HS-5 (cell line): Measurements from ENCODE around the gene ARHGAP15.

Source experiments
- DNase-seq: peaks from one replicate; pipeline ENCODE4 v3.0.0-alpha.2; 2012; ENCODE audit warnings: low read depth

Gene ARHGAP15

DNA sequence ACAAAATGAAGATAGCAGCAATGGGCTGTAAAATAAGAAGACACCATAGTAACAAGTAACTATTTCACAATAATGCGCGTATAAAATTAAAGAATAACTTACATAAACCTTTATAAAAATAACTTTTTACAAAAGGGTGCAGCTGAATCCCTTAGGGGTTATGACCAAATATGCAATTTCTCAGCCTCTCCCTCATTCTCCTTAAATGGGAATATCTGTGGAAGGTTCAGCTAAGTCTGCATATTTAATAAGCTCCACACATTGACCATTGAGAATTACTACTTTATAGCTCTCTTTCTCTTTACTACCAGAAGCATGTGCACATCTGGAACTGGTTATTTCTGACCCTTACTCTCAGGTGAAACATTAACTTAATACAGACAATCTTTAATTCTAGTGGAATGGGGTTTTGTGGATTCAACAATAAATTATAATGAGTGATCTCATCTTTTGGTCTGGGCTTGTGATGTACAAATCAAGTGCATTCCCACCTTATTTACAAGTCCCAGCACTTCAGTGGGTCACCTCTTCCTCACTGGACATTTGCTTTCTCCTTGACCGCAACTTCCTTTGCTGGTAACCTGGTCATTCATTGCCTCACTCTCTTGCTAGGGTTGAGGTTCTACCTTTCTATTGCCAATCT lies 15.7 kb downstream of the ARHGAP15 start:
- DNase-seq = no peak

DNA sequence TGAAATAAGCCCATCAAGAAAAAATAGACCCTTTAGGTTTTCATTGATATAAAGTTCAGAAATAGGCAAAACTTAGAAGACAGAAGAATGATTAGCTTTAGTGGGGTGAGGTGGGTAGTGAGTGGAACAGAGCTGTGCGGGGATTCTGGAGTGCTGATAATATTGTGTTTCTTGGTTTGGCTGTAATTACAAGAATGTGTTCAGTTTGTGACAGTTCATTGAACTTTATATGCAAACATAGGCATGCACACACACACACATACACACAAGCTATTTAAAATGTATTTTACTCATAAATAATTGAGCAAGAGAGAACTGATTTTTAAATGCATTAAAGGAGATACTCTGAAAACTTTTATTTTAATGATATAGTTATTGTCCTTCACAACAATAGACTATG lies 17.1 kb downstream of the ARHGAP15 start:
- no peak for DNase-seq

DNA sequence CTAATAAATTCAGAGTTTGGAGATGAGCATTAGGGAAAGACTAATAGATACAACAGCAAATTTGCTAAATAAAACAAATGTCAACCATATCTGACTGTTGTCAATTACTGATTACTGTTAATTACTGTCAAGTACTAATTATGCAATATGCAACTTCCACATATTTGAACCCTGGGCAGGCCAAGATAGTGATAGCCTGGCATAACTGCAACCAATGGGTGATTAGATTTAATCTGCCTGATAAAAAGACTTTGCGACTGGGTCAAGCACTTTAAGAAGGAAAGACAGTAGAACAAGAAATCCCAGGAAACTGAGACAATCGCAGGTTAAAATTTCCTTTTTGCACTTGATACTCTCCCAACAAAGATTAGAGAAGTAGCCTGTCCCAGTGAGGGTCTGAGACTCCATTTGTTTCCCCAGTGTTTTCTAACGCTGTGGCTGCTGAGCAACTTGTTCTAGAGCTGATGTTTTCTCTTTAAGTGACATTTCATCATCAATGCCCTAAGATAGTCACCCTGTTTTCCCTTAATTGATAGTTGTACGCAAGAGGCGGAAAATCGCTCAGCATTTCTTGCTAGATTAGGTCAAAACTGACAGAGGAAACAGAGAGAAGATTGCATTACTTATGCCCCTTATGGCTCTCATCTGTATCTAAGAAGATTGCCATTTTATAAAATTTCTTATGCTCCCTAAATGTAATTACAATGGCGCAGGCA lies 17.8 kb downstream of the ARHGAP15 start:
- DNase-seq = no peak

DNA sequence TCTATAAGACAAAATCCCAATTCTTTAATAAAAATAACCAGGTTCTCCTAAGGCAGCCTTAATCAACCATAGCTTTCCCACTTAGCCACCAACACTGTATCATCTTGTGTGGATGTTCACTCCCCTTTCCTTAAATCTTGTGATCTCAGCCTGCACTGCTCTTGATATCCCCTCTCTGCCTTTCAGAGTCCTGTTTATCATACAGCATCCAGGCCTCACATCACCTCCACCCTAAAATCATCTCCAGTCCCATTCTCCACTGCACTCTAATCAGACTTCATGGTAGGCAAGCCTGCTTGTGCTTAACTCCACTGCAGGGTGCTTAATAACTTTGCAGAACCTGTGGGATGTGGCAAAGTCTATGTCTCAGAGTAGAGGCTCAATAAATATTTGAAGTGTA lies 18.8 kb downstream of the ARHGAP15 start:
- DNase-seq = no peak

DNA sequence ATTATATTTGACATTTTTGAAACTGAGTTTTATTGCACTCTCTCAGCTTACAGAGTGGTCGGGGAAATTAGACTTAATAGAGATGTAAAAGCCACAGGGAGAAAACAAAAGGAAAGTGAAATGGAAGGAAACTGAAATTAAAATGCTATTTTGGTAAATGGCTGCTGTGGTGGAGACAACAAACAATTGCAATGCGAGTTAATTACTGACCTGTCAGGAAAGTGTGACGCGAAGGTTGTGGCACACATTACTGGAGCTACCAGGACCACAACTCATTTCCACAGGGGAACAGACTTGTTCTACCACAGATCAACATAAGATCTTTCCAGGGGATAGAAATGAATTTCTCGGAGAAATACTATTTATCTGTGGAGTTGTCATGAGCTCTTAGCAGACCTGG lies 19.5 kb downstream of the ARHGAP15 start:
- no peak for DNase-seq

DNA sequence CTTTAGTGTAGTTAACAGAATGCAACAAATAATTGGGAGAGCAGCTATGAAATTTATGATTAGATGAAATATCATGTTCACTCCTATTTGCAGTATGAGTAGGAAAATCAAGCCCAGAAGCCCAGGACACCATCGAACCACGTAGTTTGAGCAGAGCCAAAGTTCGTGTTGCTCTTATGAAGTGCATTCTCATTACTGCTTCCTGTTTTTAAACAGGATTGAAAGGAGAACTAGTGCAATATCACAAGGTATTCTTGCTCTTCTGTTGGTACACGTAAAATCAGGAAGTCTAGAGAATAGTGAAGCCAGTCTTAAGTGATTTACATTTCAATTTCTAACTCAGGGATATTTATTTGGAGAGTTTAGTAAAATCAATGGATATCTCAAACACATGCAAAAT lies 21.1 kb downstream of the ARHGAP15 start:
- no peak for DNase-seq

DNA sequence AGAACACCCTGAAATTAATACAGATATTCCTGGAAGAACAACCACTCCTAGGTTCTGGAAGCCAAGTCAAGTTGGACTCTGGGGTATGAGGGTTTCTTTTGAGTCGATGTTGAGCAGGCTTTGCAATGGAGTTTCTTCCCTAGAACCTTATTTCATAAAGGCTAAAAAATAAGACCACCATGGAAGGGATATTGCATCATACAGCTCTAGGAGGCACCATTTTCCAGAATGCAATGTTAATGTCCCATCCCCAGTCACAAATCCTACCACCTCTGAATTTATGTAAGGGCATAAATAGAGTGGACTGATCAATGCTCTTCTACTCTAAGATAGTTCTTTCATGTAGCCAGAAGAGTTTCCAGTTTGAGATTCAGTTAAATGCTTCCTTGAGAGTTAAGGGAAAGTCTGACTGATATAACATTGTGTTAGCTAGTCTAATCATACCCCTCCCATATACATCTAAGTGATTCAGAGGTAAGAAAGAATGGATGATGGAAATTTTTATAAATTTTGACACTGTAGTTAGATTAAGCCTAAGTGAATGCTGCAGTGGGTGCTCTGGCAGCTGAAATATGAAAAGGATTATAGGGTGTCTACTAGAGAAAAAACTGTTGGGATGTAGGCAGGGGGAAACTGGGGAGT lies 22.0 kb downstream of the ARHGAP15 start:
- no peak for DNase-seq

DNA sequence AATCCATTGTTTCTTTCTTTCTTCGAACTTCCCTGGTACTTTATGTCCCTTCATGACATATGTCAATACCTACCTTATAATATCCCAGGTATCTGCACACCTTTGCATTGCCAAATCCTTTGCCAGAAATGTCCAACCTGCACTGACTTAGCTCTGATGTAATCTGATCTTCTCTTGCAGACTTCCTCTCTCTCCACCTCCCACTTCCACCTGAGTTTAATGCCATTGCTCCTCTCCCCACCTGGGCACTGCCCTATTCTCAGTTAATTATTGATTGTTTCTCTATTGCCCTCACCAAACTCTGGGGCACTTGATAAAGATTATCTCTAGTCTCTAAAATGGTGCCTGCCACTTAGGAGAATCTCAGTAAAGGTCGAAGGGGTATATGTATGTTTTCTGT lies 23.0 kb downstream of the ARHGAP15 start:
- no peak for DNase-seq

DNA sequence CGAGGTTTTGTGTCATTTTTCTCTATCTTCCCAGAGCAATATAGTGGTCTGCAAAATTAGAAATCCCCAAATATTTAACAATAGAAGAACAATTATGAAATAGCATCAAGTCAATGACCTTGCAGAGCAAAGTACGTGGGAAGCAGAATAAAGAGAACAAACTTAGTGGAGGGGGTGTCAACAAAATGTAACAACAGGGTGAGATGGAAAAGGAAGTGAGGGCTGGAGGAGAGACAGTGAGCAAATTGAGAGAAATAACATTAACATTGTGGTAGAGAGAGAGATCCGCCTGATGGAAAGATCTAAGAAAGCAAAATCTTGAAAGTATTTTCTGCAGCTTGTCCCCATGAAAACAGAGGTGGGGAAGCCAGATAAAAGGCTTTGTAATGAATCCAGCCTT lies 23.4 kb downstream of the ARHGAP15 start:
- DNase-seq = no peak

DNA sequence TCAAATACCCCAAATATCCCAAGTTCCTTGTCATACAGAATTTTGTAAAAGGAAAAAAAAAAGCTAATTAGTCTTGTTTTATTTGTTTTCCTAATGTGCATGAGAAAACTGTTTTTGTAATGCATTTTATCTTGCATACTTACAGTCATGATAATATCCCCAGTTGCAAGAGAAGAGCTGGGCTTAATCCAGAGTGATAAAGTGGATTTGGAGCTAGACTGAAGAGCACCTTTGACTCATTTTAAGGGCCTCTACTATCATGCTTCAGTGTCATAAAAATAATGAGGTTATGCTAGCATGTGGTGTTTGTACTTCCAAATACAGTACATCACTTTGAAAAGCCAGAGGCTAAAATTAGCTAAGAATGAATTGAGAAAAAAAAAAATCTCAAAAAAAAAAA lies 26.4 kb downstream of the ARHGAP15 start:
- no peak for DNase-seq

DNA sequence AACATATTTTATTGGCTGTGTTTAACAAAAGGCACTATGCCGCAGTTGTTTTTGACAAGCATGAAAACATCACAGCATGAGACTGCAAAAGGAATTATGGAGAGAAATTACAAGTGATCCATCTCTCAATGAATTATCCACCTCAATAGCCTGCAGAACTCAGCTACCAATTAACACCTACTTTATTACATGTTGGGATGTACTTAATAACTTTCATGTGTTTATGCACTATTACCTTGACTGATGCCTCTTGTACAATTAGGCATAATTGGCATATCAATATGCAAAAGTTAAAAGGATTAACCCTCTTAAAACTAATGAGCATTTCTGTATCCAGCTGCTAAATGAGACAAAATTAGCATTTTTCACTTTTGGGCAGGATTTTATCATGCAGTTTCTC lies 27.8 kb downstream of the ARHGAP15 start:
- no peak for DNase-seq

DNA sequence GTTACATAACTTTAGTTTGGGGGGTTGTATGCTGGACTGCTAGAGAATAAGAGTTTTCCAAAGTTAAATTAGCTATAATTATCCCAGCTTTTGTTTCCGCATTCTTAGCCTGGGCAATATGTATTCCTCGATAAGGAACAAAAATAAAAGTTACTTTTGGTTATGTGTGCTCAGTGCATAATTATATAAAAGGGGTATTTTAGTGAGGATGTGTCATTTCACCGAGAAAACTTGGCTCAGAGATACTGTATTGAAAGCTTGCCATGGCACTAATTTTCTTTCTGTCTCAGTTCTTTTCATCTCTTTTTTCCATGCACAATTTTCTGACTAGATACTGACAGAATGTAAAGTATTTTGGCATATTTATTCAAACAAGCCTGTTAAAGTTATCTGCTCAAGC lies 28.2 kb downstream of the ARHGAP15 start:
- no peak for DNase-seq

DNA sequence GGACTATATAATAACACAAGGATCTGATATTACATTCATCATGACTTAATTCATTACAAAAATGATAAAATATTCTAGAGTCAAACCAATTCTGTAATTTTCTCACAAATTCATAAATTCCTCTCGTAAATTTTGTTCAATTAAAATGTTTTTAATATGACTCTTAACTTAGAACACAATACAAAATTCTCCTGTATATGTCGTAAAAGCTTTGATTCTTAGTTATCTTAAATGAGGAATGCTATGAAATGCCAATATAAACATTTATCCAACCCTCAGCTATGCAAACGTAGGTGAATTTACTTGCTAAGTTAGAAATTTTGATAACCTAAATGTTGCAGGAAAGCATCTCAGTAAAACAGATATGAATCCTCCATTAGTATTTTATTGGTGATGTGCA lies 28.9 kb downstream of the ARHGAP15 start:
- no peak for DNase-seq

DNA sequence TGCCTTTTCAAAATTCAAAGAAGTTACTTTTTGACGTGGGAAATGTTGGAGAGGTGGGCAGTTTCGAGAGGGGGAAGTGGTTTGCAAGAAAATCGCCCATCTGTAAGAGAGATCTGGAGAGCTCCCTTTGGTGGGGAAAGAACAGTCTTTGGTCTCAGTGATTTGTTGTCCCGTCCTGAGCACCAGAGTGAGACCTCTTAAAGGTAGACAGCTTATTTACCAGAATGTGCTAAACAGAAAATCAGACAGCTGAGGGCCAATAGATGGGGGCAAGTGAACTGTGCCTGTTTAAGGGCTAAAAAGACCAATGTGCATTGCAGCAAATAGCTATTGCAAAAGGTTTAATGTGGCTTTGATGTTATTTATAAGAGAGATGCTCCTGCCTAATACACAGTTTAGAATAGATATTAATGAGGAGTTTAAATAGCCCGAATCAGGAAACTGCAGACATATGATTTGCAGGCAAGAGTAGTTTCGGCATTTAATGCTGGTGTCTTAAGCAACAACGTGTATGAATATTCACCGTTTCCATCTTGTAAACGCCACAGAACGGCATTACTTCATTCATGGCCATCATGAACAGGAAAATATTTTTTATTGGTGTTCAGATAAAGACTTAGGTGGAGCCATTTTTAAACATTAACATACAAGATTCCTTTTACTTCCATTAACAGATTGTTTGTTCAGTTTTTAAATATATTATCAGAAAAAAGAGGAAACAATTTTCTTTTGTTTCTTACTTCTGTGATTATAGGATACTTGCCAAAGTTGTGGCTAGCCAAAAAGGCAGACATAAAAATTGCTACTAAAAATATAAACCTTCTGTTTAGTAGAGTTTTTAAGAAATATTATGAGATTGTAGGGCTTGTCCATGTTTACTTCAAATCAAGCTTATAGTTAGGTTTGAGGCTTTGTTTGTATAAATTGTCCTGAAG lies 29.6 kb downstream of the ARHGAP15 start:
- no peak for DNase-seq

DNA sequence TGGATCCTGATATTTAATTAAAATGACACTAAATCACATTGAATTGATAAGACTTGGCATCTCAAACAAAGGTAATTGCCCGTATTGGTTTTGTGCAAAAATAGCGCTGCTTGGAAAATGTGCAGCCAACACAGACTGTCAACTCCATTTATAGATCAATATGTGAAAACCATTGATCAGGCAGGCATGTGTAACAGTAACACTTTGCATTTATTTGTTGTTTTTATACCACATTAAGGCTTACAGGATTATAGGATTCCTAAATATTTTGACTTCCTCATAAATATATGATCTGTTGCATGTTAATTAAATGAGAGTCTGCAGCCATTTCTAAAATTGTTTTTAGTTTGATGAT lies 30.2 kb downstream of the ARHGAP15 start:
- no peak for DNase-seq

DNA sequence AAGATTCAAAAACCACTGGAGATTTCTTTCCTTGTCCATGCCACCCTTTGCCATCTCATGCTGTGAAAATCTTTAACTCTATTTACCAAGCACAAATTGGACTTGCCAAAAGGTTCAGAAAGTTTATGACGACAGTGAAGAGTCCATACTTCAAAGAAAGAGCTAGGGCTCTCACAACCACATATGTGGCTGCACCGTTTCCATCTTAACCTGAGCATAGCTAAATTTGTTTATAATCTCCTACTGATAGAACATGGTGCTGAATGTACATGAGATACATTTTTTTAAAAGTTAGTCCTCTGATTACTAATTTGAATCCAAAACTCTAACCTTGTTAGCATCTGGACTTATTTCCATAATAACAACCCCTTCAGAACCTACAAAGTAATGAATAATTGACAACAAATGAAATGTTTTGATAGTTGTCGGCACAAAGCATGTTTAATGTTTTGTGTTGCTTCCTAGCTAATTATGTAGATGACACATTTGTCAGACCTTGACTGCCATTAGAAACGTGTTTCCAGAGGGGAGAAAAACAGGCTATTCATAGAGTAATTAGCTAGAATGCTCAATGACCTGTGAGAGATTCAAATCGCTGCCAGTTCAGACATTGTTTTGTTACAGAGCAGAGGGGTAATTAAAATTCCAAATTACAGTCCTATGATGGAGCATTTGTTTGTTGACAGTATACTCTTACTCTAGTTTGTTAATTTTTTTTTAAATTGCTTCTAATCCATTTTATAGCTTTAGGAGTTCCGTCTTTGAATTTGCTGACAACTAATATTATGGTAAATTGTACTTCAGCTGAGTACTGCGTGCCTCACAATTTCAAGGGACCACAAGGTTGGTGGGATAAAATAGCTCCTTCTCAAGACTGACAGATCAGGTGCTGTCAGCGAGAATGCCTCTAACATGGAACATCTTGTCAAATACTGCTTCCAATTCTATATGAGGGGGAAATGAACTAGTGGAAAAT lies 31.8 kb downstream of the ARHGAP15 start:
- no peak for DNase-seq

DNA sequence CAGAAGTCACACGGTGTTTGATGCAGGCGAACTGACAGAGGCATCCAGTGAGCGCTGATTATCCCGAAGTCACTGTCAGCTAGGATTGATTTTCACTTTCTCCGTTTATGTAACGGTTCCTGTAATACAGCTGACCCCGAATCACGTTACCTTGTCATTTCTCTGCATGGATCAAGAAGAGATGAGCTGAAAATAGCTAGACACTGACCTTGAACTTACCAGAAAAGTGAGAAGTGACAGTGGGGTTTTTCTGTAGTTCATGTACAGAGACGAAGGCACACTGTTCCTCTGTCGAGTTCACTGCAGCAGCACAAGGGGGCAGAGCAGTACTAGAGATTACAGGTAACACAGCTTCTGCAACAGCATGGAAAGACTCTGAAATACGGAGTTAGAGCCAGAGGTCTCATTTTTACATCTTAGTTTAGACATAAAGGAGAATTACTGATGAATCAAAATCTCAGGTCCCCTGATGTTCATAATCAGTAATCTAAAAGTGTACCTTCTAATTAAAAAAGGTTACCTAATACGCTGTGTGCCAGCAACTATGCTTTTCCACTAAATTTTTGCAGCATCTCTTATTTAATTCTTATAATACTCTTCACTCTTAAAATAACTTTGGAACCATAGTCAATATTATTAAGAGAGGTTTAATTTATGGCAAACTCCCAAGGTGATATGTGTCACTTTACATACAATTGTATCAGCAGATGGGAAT lies 33.1 kb downstream of the ARHGAP15 start:
- DNase-seq = no peak

DNA sequence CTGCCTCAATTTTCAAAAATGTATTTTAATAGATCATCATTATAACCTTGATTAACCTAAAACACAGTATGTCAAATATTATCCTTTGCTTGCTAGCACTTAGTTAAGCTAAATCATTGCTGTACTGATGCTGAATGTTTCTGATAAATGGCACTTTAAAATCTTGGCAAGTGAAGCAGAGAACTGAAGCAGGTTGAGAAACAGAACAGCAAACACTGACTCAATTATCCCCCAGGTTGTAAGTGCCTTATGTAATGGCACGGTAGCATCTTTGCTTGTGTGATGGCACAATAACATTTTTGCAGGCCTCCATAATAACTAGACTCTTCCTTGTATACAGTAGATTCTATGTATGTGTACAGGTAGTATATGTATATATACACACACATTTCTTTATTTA lies 33.8 kb downstream of the ARHGAP15 start:
- no peak for DNase-seq

DNA sequence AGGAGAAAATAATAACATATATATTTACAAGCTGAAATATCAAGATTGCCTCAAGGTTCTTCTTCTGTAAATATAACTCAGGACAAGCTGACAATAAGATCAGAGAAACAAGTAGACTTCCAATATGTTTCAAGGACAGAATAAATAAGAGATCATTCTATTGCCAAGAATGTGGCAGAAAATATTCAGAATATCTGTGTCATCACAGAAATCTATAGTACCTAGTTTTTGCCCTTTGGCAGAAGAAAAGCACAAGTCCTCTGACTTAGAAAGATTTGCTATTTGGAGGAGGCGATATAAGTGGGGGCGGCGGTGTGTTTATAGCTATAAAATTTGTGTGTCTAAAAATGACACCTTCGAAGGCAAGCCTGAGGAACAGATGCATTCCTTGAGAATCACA lies 34.3 kb downstream of the ARHGAP15 start:
- DNase-seq = no peak

DNA sequence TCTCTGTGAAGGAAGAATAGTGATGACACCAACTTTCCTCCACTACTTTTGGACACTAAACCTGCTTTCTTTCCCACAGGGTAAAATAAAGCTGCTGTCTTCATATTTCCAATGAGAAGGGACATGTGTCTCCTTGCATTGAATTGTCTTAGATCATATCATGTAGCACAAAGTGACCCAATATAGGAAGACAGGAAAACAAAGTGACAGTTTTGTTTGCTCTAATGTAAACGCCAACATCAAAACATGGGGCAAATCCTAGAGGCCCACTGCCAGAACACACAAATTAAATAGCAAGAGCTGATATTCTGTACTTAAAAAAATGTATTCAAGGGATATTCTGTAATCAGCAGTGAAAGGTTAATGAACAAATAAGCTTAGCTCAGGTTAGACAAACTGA lies 36.1 kb downstream of the ARHGAP15 start:
- no peak for DNase-seq

DNA sequence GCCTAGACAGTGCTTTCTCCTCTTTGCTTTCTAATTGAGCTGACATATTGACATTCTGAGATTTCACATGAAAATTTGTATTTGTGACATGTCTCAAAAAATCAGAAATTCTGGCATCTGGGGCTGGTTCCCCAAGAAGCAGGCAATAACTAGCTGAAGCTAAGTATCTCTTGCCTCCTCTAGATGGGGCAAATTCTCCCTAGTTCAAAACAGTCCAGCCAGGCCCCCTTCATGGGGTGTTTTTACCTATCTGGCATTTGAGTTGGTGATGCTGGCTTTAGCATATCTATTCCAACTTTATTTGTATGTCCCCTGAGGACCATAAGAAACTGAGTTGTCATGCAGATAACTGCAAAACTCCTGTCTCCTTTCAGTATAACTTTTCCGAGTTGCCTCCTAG lies 39.9 kb downstream of the ARHGAP15 start:
- no peak for DNase-seq
